Right lobe of liver (tissue), 6 donors: ENCODE data around the gene RBM18. TPM values are rescaled to one million over a fixed set of nuclear protein-coding genes. Genes with fewer than 3 reads are reported as not detected.

Experiments used
- ATAC-seq, 4 donors: fragments of 200-7000 bp; cut with Tn5 transposase; one replicate each; pipeline ENCODE4 v1.9.1; 2020; ENCODE audit warnings: mild to moderate bottlenecking in 4 of 4, moderate library complexity in 4 of 4
- DNase-seq, 3 donors: peaks; one replicate each; pipeline ENCODE4 v3.0.0-alpha.2; 2020
- H3K27ac ChIP-seq, 3 donors: fragments of 200-600 bp; one replicate each; pipeline ENCODE4 v1.8.0; 2022
- H3K27me3 ChIP-seq, 2 donors: fragments of 200-600 bp; one replicate each; pipeline ENCODE4 v1.8.0; 2022
- H3K36me3 ChIP-seq, 4 donors: fragments of 200-600 bp; sonication (generic) in 1 of 4; one replicate each; pipeline versions ENCODE4 v1.5.1 to v1.8.0; 2017 to 2022; ENCODE audit warnings: control low read depth in 1 of 4
- H3K4me1 ChIP-seq, 4 donors: fragments of 200-600 bp; sonication (generic) in 1 of 4; one replicate each; pipeline versions ENCODE4 v1.5.1 to v1.8.0; 2017 to 2022; ENCODE audit warnings: control low read depth in 1 of 4
- H3K4me3 ChIP-seq, 3 donors: fragments of 200-600 bp; one replicate each; pipeline ENCODE4 v1.8.0; 2022
- H3K9me3 ChIP-seq, 4 donors: fragments of 200-600 bp; sonication (generic) in 1 of 4; one replicate each; pipeline versions ENCODE4 v1.5.1 to v1.8.0; 2017 to 2022; ENCODE audit warnings: control low read depth in 1 of 4
- CTCF ChIP-seq, 4 donors: fragments of 200-600 bp in 3 of 4; fragments of 450-650 bp in 1 of 4; IDR thresholded peaks; one replicate each; pipeline versions ENCODE4 v1.5.1 to v1.8.0; 2016 to 2022; ENCODE audit warnings: antibody characterized with exemption in 4 of 4, mild to moderate bottlenecking in 2 of 4
- POLR2A ChIP-seq: fragments of 450-650 bp; IDR thresholded peaks from one replicate; pipeline ENCODE4 v1.6.1; 2017; ENCODE audit warnings: antibody characterized with exemption, mild to moderate bottlenecking
- WGBS: methylation state at CpG from one replicate; pipeline ENCODE4 v1.1.6; 2018; ENCODE audit warnings: low coverage, low lambda C conversion rate; ENCODE audit not compliant: insufficient coverage; ENCODE audit errors: missing lambda C conversion rate; 5-methylcytosine and 5-hydroxymethylcytosine counted together
- intact Hi-C, 2 donors: fragments of 100-400 bp; cut with DNase I; formaldehyde crosslinking; loops; one replicate each; pipeline versions ENCODE4 v1.11.2 to v1.14.1; 2022
- total RNA-seq, 6 experiments: library from RNA; depleted of rRNA in 2 of 6; stranded (reverse); fragments of >200 nt in 2 of 6; fragmentation: NEBNext Ultra II Directional in 3 of 6; extraction: Animal tissue kit (Norgen Biotek cat#: 25700) in 3 of 6; gene quantifications; one replicate each; pipeline versions ENCODE4 v1.1.0 to v1.2.4, GENCODE V29; 2016 to 2023
- donor health status: DM: no; HTN: yes; CAD: no.
- donor health status: DM: no; HTN: no; CAD: no.
- donor health status: DM: no; HTN: no; CAD: no.
- donor health status: DM: no; HTN: yes; CAD: no.
- donor health status: DM: no; HTN: yes; CAD: no.

Gene RBM18
- total RNA-seq, 6 experiments from 2014 or later: 3.4 to 9.3 (median 8.7) TPM

GRCh38 chr9:122234022-122234748 is 30.5 kb downstream of the RBM18 start:
- WGBS: 82% methylated on average over 5 of the region's 7 CpGs
- DNase-seq: no peak
- Histone ChIP-seq H3K27me3 (no peaks in the 10 kb centered on the region), H3K36me3 (peaks cover 0 to 3% (median 0%) of the 10 kb centered on the region in 4 donors), H3K4me1 (no peaks in the 10 kb centered on the region), H3K4me3 (no peak overlapping the region), H3K9me3 (no peaks in the 10 kb centered on the region), H3K27ac (no peak overlapping the region)
- no peak for ATAC-seq
- intact Hi-C loops: no loop called here
- TF ChIP-seq CTCF (IDR thresholded peaks at IDR 0.05) (no peak), POLR2A (no peak)

DNA sequence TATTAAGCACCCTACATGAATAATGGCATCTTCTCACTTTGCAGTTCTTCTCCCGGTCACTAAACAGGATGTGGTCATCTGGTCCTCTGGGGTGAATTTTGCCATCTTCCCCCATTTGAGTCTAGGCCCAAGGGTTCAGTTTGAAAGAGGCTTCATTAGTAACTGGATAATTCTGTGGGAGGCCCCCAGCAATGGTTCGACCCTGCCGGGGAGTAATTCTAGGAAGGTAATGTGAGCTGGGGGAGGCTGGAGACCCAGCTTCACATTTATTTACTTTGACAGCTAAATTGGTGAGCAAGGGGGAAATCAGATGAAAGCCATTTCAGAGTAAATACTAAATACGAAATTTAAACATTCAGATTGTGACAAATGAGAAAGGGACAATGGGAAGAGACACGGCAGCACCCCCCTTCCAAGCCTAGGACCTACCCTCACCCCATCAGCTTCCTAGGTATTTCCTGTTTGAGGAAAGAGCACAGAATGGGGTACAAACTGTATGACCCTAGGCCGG is 31.8 kb downstream of the RBM18 start:
- Histone ChIP-seq H3K9me3 (no peaks in the 10 kb centered on the region), H3K27ac (no peak overlapping the region), H3K4me1 (peaks cover 0 to 7% (median 0%) of the 10 kb centered on the region in 4 donors), H3K4me3 (no peak overlapping the region), H3K36me3 (no peaks in the 10 kb centered on the region), H3K27me3 (peaks cover 0 to 4% of the 10 kb centered on the region in 2 donors)
- 61% methylated on average over 5 of the region's 6 CpGs for WGBS
- ATAC-seq: no peak
- TF ChIP-seq CTCF (IDR thresholded peaks at IDR 0.05): no peak
- intact Hi-C loops: no loop called here
- no peak for DNase-seq

DNA sequence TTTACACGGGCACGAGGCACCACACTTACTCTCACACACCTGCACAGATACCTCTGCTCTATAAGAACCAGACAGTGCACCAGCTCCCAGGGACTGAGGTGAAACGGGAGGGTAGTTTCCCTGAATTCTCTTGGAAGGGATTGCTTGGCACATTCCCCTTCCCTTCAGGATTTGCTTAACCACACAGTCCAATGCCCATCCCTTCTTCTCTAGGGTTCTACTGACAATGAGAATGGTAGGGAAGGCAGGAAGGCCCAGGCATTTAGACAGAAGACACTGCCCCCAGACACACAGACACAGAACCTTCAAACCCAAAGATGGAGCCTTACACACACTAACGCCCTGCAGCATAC is 35.2 kb downstream of the RBM18 start:
- no peaks in the 10 kb centered on the region for H3K36me3 ChIP-seq
- DNase-seq (no peak), ATAC-seq (no peak)
- intact Hi-C loops: no loop called here
- TF ChIP-seq POLR2A: no peak
- no peak for TF ChIP-seq CTCF (IDR thresholded peaks at IDR 0.05)
- no peak overlapping the region for H3K27ac ChIP-seq
- H3K4me3 ChIP-seq: no peak overlapping the region
- WGBS: 52% methylated on average over 4 of the region's 4 CpGs
- H3K27me3 ChIP-seq: peaks cover 0 to 16% of the 10 kb centered on the region in 2 donors
- H3K9me3 ChIP-seq: no peaks in the 10 kb centered on the region
- peaks cover 0 to 27% (median 0%) of the 10 kb centered on the region in 4 donors for H3K4me1 ChIP-seq

GRCh38 chr9:122228568-122229484 is 35.8 kb downstream of the RBM18 start, which contains the start of gene LHX6:
Gene LHX6, minus strand, starts transcription at chr9:122228957. Its CDS starts 217 bp downstream, at chr9:122228740.
- Histone ChIP-seq H3K4me1 (peaks cover 0 to 27% (median 0%) of the 10 kb centered on the region in 4 donors), H3K36me3 (no peaks in the 10 kb centered on the region), H3K27me3 (peaks cover 0 to 16% of the 10 kb centered on the region in 2 donors), H3K9me3 (no peaks in the 10 kb centered on the region), H3K27ac (no peak within 1 kb of the TSS), H3K4me3 (peak within 1 kb of the TSS in 1 of 3 donors; percentile 21)
- intact Hi-C loops: no loop called here
- DNase-seq (no peak), ATAC-seq (peak in 2 of 4 donors; percentile 13 to 29)
- TF ChIP-seq CTCF (IDR thresholded peaks at IDR 0.05) (no peak), POLR2A (no peak)
- WGBS: 16% methylated on average over 16 of the region's 70 CpGs
